ENCODE results near the gene LIN37. TPM values are rescaled to one million over a fixed set of nuclear protein-coding genes. Genes with fewer than 3 reads are reported as not detected.

Gene LIN37
- total RNA-seq, 1 donor from 2014 or later, result 11.9 TPM

GRCh38 chr19:35775298-35776101 lies 27.1 kb downstream of the LIN37 start, which contains the start of gene ARHGAP33:
TSS of gene ARHGAP33 (plus strand) at chr19:35775564. CDS start at chr19:35775659, 95 bp downstream.
- Mint-ChIP-seq H3K4me1 (ENCODE audit: low read depth) (peaks cover 25% of the 10 kb centered on the region), H3K9me3 (ENCODE audit: low read depth) (no peaks in the 10 kb centered on the region), H3K36me3 (ENCODE audit: low read depth) (no peaks in the 10 kb centered on the region), H3K27me3 (ENCODE audit: low read depth) (no peaks in the 10 kb centered on the region), H3K27ac (ENCODE audit: unreplicated experiment) (peak within 1 kb of the TSS; percentile 82), H3K4me3 (ENCODE audit: unreplicated experiment) (peak within 1 kb of the TSS; percentile 79)
- peak; percentile 99 for DNase-seq (ENCODE audit: low spot score)
- no peak for TF ChIP-seq CTCF (IDR thresholded peaks at IDR 0.05)

- H3K4me1 Mint-ChIP-seq (ENCODE audit: low read depth), result peaks cover 25% of the 10 kb centered on the region
- H3K27ac Mint-ChIP-seq (ENCODE audit: unreplicated experiment), result no peak overlapping the region
- H3K4me3 Mint-ChIP-seq (ENCODE audit: unreplicated experiment), result peak overlapping the region; percentile 79
- no peak for DNase-seq (ENCODE audit: low spot score)
- no peak for TF ChIP-seq CTCF (IDR thresholded peaks at IDR 0.05)
- H3K9me3 Mint-ChIP-seq (ENCODE audit: low read depth), result no peaks in the 10 kb centered on the region
- peaks cover 2% of the 10 kb centered on the region for H3K36me3 Mint-ChIP-seq (ENCODE audit: low read depth)
- H3K27me3 Mint-ChIP-seq (ENCODE audit: low read depth), result no peaks in the 10 kb centered on the region
Observed at GRCh38 chr19:35776102-35776788, 27.9 kb downstream of the LIN37 start.

- no peak for TF ChIP-seq CTCF (IDR thresholded peaks at IDR 0.05)
- DNase-seq (ENCODE audit: low spot score), result no peak
- Mint-ChIP-seq H3K27ac (ENCODE audit: unreplicated experiment) (no peak overlapping the region), H3K9me3 (ENCODE audit: low read depth) (no peaks in the 10 kb centered on the region), H3K27me3 (ENCODE audit: low read depth) (no peaks in the 10 kb centered on the region), H3K4me3 (ENCODE audit: unreplicated experiment) (peak overlapping the region; percentile 79), H3K36me3 (ENCODE audit: low read depth) (peaks cover 2% of the 10 kb centered on the region), H3K4me1 (ENCODE audit: low read depth) (peaks cover 25% of the 10 kb centered on the region)
Observed at GRCh38 chr19:35777086-35777841, 28.9 kb downstream of the LIN37 start.

GRCh38 chr19:35777961-35778360 lies 29.6 kb downstream of the LIN37 start:
- no peaks in the 10 kb centered on the region for H3K27me3 Mint-ChIP-seq (ENCODE audit: low read depth)
- H3K9me3 Mint-ChIP-seq (ENCODE audit: low read depth), result no peaks in the 10 kb centered on the region
- H3K4me1 Mint-ChIP-seq (ENCODE audit: low read depth), result peaks cover 25% of the 10 kb centered on the region
- peaks cover 2% of the 10 kb centered on the region for H3K36me3 Mint-ChIP-seq (ENCODE audit: low read depth)
- DNase-seq (ENCODE audit: low spot score), result no peak
- H3K4me3 Mint-ChIP-seq (ENCODE audit: unreplicated experiment), result no peak overlapping the region
- no peak for TF ChIP-seq CTCF (IDR thresholded peaks at IDR 0.05)
- H3K27ac Mint-ChIP-seq (ENCODE audit: unreplicated experiment), result no peak overlapping the region

- Mint-ChIP-seq H3K4me1 (ENCODE audit: low read depth) (peaks cover 25% of the 10 kb centered on the region), H3K27me3 (ENCODE audit: low read depth) (no peaks in the 10 kb centered on the region), H3K9me3 (ENCODE audit: low read depth) (no peaks in the 10 kb centered on the region), H3K36me3 (ENCODE audit: low read depth) (peaks cover 3% of the 10 kb centered on the region), H3K27ac (ENCODE audit: unreplicated experiment) (no peak overlapping the region), H3K4me3 (ENCODE audit: unreplicated experiment) (no peak overlapping the region)
- no peak for TF ChIP-seq CTCF (IDR thresholded peaks at IDR 0.05)
- DNase-seq (ENCODE audit: low spot score), result no peak
Observed at GRCh38 chr19:35779033-35779432, 30.7 kb downstream of the LIN37 start.
